Urothelium cell line (cell line): ENCODE measurements around the gene S100A10.

Experiments used
- DNase-seq: peaks from one replicate; pipeline ENCODE4 v3.0.0; 2011; ENCODE audit warnings: low spot score, mixed read lengths
- FAIRE-seq: peaks from 2 replicates; lab custom pipeline; 2011; peaks lifted over from hg19 to GRCh38; lab: Jason Lieb, UNC

The S100A10 gene

GRCh38 chr1:151989211-151989862, 4.3 kb downstream of the S100A10 start:
- no peak for FAIRE-seq
- peak; percentile 76 for DNase-seq

GRCh38 chr1:151988405-151988923, 5.2 kb downstream of the S100A10 start:
- peak; percentile 72 for DNase-seq
- no peak for FAIRE-seq

GRCh38 chr1:151986501-151987190, 7.0 kb downstream of the S100A10 start:
- no peak for DNase-seq

GRCh38 chr1:151985768-151986167, 7.9 kb downstream of the S100A10 start:
- DNase-seq (no peak), FAIRE-seq (no peak)

More at GRCh38 chr1:151986501-151987190, 7.0 kb downstream of the S100A10 start:
- no peak for FAIRE-seq

GRCh38 chr1:151985270-151985669, 8.4 kb downstream of the S100A10 start:
- DNase-seq (no peak), FAIRE-seq (no peak)

- no peak for FAIRE-seq
- DNase-seq, result no peak
Observed at GRCh38 chr1:151984313-151984956, 9.2 kb downstream of the S100A10 start.

GRCh38 chr1:151982300-151983005, 11.2 kb downstream of the S100A10 start:
- FAIRE-seq (no peak), DNase-seq (no peak)

GRCh38 chr1:151981178-151981525, 12.5 kb downstream of the S100A10 start:
- DNase-seq, result peak; percentile 56
- FAIRE-seq, result no peak

GRCh38 chr1:151980287-151981177, 13.1 kb downstream of the S100A10 start:
- DNase-seq (no peak), FAIRE-seq (no peak)

- DNase-seq (no peak), FAIRE-seq (no peak)
Observed at GRCh38 chr1:151978922-151979321, 14.7 kb downstream of the S100A10 start.

GRCh38 chr1:151977662-151978230, 15.9 kb downstream of the S100A10 start:
- FAIRE-seq (no peak), DNase-seq (no peak)

GRCh38 chr1:151976858-151977257, 16.8 kb downstream of the S100A10 start:
- DNase-seq (no peak), FAIRE-seq (no peak)

- no peak for DNase-seq
- no peak for FAIRE-seq
Observed at GRCh38 chr1:151976015-151976343, 17.7 kb downstream of the S100A10 start.

GRCh38 chr1:151975311-151976014, 18.2 kb downstream of the S100A10 start:
- no peak for FAIRE-seq

GRCh38 chr1:151972542-151973248, 21.0 kb downstream of the S100A10 start:
- FAIRE-seq, result peak; percentile 77
- DNase-seq, result peak; percentile 80

More at GRCh38 chr1:151975311-151976014, 18.2 kb downstream of the S100A10 start:
- no peak for DNase-seq

- FAIRE-seq, result no peak
- no peak for DNase-seq
Observed at GRCh38 chr1:151970626-151971025, 23.0 kb downstream of the S100A10 start.

GRCh38 chr1:151970128-151970527, 23.5 kb downstream of the S100A10 start:
- DNase-seq (no peak), FAIRE-seq (no peak)

GRCh38 chr1:151968791-151969399, 24.8 kb downstream of the S100A10 start:
- no peak for DNase-seq
- no peak for FAIRE-seq
